Measurements from ENCODE around the gene SDK2. TPM values are rescaled to one million over a fixed set of nuclear protein-coding genes. Genes with fewer than 3 reads are reported as not detected.
"Not testable (repeated sequence)": the region's sequence is repeated elsewhere in the genome, so short reads cannot be mapped to it uniquely, and the experiment has no call there.

The SDK2 gene
- polyA plus RNA-seq, 1 donor from 2014 or later = 3.3 TPM

DNA sequence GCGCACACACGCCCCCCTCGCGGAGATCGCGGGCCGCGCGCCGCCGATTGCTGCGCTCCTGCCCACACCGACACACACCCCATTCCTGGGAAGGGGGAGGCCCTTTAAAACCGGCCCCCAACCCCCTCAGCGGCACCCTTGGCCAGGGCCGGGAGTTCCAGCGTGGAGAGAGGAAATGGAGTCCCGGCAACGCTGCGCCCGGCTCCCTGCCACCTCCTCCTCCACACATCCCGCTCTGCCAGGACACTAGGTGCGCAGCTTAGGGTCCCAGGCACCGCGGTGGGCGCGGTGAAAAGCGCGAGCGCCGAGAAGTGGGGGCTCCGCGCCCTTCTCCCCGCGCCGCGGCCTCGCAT lies 332.8 kb downstream of the SDK2 start:
- H3K27ac Mint-ChIP-seq = peak overlapping the region; percentile 40 to 80 (median 80)
- H3K4me1 Mint-ChIP-seq = peaks cover 6 to 14% (median 12%) of the 10 kb centered on the region in 3 donors
- H3K36me3 Mint-ChIP-seq = no peaks in the 10 kb centered on the region
- H3K27me3 Mint-ChIP-seq = peaks cover 7% of the 10 kb centered on the region
- H3K4me3 Mint-ChIP-seq = peak overlapping the region; percentile 85 to 94 (median 92)
- H3K9me3 Mint-ChIP-seq = peaks cover 0 to 2% (median 0%) of the 10 kb centered on the region in 3 donors

DNA sequence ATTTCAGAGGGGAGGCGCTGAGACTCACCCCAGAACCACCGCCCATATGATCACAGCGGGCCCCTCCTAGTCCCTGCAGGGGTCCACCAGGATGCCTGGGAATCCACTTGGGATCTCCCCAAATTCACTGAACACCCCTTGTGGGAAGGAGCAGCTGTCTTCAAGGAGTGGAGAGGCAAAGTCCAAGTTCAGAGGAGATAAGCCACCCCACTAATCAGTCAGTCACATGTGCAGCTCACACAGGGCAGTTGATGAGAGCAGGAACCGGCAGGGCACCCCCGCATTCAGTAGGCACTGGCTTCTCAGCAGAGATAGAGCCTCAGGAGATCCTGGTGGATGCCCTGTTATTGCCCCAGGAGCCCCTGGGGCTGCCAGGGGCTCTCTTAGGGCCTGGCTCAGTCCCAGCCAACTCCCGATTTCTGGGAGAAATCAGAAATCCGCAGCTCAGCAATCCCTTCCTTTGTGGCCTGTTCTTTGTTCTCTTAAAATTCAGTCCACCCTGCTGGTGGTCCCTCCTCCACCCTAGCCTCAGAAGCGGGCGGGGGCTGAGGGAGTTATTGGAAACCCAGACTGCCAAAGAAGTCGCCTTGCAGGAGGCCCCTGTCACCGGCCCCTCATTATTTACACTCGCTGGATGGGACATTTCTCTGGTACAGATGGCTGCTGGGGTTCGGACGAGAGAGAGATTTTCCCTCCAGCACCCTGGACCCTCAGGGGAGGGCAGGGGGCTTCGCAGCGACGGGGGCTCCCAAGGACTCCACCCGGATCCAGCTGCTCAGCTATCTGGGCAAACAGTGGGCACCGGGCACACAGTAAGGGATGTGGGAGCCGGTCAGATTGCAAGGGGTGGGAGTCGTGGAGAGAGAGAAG lies 334.3 kb downstream of the SDK2 start:
- peak overlapping the region; percentile 53 to 80 (median 80) for H3K27ac Mint-ChIP-seq
- H3K9me3 Mint-ChIP-seq = peaks cover 0 to 2% (median 0%) of the 10 kb centered on the region in 3 donors
- H3K27me3 Mint-ChIP-seq = peaks cover 9% of the 10 kb centered on the region
- H3K36me3 Mint-ChIP-seq = no peaks in the 10 kb centered on the region
- H3K4me3 Mint-ChIP-seq = peak overlapping the region; percentile 76 to 92 (median 87)
- H3K4me1 Mint-ChIP-seq = peaks cover 7 to 14% (median 10%) of the 10 kb centered on the region in 3 donors

DNA sequence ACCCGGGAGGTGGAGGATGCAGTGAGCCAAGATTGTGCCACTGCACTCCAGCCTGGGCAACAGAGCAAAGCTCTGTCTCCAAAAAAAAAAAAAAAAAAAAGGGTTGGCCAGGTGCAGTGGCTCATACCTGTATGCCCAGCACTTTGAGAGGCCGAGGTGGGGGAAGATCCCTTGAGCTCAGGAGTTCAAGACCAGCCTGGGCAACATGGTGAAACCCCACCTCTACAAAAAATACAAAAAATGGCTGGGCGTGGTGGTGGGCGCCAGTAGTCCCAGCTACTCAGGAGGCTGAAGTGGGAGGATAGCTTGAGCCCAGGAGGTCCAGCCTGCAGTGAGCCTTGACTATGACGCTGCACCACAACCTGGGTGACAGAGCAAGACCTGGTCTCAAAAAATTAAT lies 335.3 kb downstream of the SDK2 start:
- not testable (repeated sequence) for H3K9me3 Mint-ChIP-seq, H3K27ac Mint-ChIP-seq, H3K36me3 Mint-ChIP-seq
- Mint-ChIP-seq H3K4me3 (peak overlapping the region in 1 of 4 donors; percentile 90), H3K27me3 (peaks cover 11% of the 10 kb centered on the region), H3K4me1 (peaks cover 8 to 12% (median 9%) of the 10 kb centered on the region in 3 donors)

DNA sequence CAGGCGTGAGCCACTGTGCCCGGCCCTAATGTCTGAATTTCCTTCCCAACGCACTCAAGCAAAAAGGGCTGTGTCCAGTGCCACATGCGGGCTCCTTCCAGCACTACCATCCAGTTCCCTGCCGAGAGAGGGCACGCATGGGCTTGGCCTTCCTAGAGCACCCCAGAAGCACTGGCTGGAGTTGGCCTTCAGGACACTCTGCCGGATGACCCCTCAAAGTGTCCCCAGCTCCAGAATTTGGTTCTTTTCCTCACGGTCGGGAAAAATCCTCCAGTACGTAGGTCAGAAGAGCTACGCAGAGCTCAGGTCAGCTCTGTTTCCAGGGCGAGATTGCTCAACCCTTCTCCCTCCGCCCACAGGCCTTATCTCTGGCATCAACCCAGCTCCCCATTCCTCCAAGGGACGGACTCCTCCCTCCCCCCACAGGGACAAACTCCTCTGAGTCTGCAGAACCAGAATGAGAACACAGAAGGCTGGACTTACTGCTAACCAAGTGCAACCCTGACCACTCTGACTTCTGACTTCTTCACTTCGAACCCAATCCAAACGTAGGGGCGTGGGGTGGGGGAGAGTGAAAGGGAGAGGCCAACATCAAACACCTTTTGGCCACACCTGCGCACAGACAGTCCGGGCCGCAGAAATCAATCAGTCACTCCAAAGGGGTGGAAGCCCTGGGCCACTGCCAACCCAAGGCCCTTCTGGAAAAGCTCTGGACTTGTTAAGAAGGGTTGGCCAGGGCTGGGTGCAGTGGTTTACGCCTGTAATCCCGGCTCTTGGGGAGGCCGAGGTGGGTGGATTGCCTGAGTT lies 336.0 kb downstream of the SDK2 start:
- peaks cover 8 to 10% (median 9%) of the 10 kb centered on the region in 3 donors for H3K4me1 Mint-ChIP-seq

DNA sequence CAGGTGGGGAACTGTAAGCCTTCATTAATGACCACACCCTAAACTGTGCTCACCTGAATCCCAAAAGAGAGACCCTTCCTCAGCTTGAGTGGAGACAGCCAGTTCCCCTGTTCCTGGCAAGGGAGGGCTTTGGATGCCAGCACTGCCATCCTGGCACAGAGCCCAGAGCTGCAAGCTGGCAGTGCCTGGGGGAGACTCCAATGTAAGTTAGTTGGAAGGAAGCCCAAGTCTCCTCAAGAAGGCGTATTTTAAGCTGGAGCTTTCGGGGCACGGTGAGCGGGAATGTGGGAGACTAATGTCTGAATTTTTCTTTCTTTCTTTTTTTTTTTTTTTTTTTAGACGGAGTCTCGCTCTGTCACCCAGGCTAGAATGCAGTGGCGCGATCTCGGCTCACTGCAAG lies 337.1 kb downstream of the SDK2 start:
- Mint-ChIP-seq H3K4me3 (no peak overlapping the region), H3K27me3 (peaks cover 11% of the 10 kb centered on the region), H3K27ac (no peak overlapping the region), H3K36me3 (peaks cover under 1% of the 10 kb centered on the region), H3K9me3 (peaks cover 0 to 2% (median 0%) of the 10 kb centered on the region in 3 donors), H3K4me1 (peaks cover 8 to 10% (median 9%) of the 10 kb centered on the region in 3 donors)

More for the DNA sequence above, 336.0 kb downstream of the SDK2 start:
- Mint-ChIP-seq H3K27ac (no peak overlapping the region), H3K9me3 (peaks cover 0 to 2% (median 0%) of the 10 kb centered on the region in 3 donors), H3K27me3 (peaks cover 11% of the 10 kb centered on the region), H3K4me3 (peak overlapping the region in 1 of 4 donors; percentile 68), H3K36me3 (no peaks in the 10 kb centered on the region)

DNA sequence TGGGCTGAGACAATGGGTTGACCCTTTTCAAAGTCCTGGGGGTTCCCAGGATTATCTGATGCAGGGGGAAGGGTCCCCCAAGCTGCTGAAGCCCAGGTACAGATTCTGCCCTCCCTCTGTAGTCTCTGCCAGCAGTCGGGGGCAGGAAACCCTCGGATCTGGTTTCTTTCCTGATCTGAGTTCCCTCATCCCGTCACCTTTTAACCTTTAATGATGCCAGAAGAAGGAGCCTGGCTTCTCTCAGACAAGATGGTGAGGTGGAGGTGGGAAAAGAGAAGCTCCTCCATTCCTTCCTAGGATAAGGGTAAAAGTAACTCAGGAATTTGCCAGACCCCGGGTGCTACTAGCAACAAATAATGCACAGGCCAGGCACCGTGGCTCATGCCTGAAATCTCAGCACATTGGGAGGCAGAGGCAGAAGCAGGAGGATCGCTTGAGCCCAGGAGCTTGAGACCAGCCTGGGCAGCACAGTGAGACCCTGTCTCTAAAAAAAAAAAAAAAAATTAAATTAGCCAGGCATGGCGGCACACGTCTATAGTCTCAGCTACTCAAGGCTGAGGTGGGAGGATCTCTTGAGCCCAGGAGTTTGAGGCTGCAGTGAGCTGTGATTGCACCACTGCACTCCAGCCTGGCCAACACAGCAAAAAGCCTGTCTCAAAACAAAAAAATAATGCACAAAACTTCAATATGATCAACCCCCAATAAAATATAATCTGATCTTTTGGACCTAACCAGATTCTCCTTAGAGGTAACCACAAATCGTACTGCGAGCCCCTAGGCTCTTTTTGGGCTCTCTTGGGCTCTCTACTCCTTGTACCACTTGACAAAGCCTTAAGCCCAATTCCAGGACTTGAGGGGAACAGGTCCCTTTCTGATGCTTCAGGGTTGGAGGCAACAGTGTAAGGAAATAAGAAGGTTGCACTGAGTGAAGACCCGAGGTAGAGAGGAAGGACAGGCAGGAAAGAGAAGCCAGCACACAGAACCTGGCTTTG lies 338.1 kb downstream of the SDK2 start:
- Mint-ChIP-seq H3K9me3 (peaks cover 0 to 2% (median 0%) of the 10 kb centered on the region in 3 donors), H3K4me1 (peaks cover 8 to 10% (median 9%) of the 10 kb centered on the region in 3 donors), H3K4me3 (peak overlapping the region in 1 of 4 donors; percentile 55), H3K36me3 (peaks cover 2% of the 10 kb centered on the region), H3K27me3 (peaks cover 11% of the 10 kb centered on the region), H3K27ac (no peak overlapping the region)

DNA sequence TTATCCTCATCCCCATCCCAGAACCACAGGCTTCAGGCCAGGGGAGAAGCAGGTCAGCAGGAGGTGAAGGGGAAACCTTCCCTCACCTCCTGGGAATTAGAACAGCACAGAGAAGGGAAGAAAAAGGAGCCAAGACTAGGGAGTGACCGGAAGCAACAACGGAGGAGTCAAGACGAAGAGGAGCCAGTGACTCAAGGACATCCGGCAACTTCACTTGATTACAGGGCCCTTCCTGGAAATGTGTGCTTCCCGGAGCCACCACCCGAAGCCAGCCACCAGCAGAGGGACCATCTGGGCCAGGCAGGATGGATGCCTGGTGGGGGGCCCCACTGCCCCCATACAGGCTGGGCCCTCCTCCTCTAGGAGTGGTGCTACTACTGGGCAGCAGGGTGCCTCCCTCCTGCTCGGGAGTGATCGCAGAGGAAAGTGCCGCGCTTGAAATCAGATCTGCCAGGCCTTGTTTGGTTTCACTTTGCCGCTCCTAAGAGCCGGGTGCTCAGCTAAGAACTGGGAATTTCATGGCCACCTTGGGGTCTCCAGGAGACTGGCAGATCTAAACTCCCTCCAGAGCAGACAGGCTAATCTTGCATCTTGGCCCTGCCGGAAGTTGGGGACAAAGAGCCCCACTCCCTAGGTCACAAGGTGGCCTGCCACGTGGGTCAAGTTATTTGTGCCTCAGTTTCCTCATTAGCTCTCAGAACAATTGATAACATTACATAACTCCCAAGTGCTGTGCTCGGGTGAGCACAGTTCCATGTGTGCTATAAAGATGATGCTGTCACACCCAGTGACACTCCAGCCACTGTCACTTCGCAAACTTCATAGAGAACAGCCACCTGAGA lies 339.1 kb downstream of the SDK2 start:
- H3K27ac Mint-ChIP-seq = no peak overlapping the region
- H3K27me3 Mint-ChIP-seq = peaks cover 11% of the 10 kb centered on the region
- peaks cover 2% of the 10 kb centered on the region for H3K36me3 Mint-ChIP-seq
- peak overlapping the region in 2 of 4 donors; percentile 26 to 33 for H3K4me3 Mint-ChIP-seq
- peaks cover 0 to 2% (median 0%) of the 10 kb centered on the region in 3 donors for H3K9me3 Mint-ChIP-seq
- peaks cover 6 to 8% (median 6%) of the 10 kb centered on the region in 3 donors for H3K4me1 Mint-ChIP-seq

DNA sequence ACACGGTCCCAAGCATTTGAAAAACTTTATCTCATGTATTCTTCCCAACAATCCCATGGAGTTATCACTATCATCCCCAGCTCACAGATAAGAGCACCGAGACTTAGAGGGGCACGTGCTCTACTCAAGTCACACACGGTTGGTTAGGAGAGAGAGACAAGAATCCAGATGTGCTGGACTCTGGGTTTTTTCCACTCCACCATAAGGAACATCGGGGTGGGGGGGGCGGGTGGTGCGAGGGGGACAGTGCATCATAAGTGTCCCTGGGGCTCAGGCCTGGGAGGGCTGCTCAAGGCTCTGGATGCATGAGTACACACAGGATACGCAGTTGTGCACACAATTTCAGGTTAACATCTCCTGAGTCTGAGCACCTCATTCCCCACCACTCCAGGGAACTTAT lies 339.8 kb downstream of the SDK2 start:
- Mint-ChIP-seq H3K27ac (no peak overlapping the region), H3K9me3 (no peaks in the 10 kb centered on the region), H3K27me3 (peaks cover 8% of the 10 kb centered on the region), H3K36me3 (peaks cover 2% of the 10 kb centered on the region), H3K4me3 (no peak overlapping the region), H3K4me1 (peaks cover 0 to 5% (median 3%) of the 10 kb centered on the region in 3 donors)

DNA sequence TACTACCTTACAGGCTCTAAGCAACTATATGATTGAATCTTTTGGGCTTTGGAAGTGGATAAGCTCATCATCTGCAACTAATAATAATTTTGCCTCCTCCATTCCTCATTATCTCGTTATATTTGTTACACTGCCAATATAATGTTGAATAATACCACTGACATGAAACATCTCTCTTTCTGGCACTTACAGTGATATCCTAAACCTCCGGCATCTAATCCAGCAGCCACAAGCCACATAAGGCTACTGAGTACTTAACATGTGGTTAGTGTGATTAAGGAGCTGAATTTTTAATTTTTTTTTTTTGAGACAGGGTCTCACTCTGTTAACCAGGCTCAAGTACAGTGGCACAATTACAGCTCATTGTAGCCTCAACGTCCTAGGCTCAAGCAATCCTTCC lies 342.1 kb downstream of the SDK2 start:
- no peaks in the 10 kb centered on the region for H3K9me3 Mint-ChIP-seq
- peaks cover 7% of the 10 kb centered on the region for H3K27me3 Mint-ChIP-seq
- peaks cover 2% of the 10 kb centered on the region for H3K36me3 Mint-ChIP-seq
- H3K4me1 Mint-ChIP-seq = peaks cover 0 to 7% (median 3%) of the 10 kb centered on the region in 3 donors
- H3K4me3 Mint-ChIP-seq = no peak overlapping the region
- no peak overlapping the region for H3K27ac Mint-ChIP-seq

DNA sequence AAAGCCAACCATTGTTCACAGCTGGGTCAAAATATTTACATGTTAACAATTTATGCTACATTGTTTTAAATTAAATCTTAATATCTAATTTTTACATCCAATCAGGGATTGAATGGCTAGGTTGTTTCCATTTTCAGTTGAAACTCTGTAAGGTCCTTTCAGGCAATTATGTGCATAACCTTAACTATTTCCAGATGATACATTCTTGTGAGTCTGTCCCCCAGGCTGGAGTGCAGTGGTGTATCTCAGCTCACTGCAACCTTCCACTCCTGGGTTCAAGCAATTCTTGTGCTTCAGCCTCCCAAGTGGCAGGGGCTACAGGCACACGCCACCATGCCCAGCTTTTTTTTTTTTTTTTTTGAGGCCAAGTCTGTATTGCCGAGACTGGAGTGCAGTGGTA lies 342.9 kb downstream of the SDK2 start:
- Mint-ChIP-seq H3K9me3 (no peaks in the 10 kb centered on the region), H3K36me3 (peaks cover 2% of the 10 kb centered on the region), H3K27ac (no peak overlapping the region), H3K4me1 (peaks cover 0 to 7% (median 3%) of the 10 kb centered on the region in 3 donors), H3K4me3 (no peak overlapping the region), H3K27me3 (peaks cover 6% of the 10 kb centered on the region)

DNA sequence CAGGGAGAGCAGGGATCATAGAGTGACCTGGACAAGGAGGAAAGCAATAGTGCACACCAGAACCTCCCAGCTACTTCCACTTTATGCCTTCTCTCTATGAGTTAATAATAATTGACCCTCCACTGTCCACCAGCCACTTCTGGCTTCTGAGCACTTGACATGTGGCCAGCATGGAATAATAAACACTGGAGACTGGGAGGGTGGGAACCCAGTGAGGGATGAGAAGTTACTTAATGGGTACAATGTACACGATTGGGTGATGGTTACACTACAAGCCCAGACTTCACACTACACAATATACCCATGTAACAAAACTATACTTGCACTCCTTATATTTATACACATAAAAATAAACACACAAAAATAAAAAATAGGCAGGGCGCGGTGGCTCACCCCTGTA lies 343.9 kb downstream of the SDK2 start:
- H3K4me3 Mint-ChIP-seq = no peak overlapping the region
- peaks cover 6% of the 10 kb centered on the region for H3K27me3 Mint-ChIP-seq
- peaks cover 0 to 5% (median 2%) of the 10 kb centered on the region in 3 donors for H3K4me1 Mint-ChIP-seq
- H3K36me3 Mint-ChIP-seq = peaks cover 2% of the 10 kb centered on the region
- no peak overlapping the region for H3K27ac Mint-ChIP-seq
- no peaks in the 10 kb centered on the region for H3K9me3 Mint-ChIP-seq

DNA sequence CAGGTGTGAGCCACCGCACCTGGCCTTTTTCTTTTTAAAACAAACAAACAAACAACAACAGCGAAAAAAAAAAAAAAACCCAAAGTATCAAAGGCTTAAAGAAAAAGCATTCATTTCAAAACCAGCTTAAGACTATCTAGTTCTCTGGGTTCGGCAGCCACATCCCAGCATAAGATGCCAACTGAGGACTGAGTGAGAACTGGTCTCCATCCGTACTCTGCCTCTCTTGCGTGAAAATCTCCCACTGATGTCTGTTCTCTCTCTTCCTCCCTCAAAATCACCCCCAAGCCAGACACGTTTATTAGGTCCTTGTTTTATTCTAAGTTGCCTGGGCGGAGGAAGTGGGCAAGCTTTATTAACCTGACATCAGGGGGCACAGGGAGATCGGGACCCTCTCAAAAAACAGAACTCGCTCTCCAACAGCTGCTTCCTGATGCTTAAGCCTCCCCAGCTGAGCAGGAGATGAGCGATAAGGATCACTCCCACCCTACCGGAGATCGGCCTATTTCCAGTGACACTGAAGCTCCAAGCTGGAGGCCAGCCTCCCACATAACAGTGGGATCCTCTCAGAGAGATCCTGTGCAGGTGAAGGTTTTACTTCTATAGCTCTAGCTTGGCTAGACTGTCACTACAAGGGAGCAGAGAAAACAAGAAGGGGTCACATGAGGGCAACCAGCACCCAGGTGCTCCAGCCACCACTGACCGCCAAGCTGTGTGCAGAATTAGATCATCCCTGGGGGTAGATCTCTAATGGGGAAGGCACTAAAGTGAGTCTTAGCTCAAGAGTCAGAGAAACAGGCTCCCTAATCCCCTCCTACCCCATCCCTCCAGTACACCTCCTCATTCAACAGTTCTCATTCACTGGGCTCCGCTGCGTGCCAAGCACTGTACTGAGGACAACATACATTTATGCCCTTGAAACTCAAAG lies 346.0 kb downstream of the SDK2 start:
- Mint-ChIP-seq H3K27ac (no peak overlapping the region), H3K36me3 (peaks cover 2% of the 10 kb centered on the region), H3K4me3 (no peak overlapping the region), H3K27me3 (peaks cover 6% of the 10 kb centered on the region), H3K9me3 (no peaks in the 10 kb centered on the region), H3K4me1 (peaks cover 0 to 3% (median 2%) of the 10 kb centered on the region in 3 donors)

DNA sequence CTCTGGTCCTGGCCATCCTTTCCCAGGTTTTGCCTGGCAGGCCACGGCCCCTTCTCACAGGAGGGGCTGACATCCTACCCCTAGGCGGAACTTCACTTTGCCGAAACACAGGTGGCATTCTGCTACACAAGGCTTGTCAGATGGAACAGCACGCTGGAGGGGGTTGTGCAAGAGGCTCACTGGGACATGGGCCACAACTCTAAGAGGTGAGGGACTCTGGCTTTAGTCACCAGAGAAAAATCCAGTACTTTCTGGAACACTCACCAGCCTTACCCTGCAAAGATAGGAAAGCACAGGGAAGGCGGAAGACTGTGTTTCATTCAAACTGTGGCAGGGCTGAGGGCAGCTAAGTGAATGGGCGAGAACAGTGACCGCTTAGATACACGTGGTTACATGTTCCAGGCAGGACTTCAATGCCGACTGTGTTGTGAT lies 350.7 kb downstream of the SDK2 start:
- Mint-ChIP-seq H3K4me3 (no peak overlapping the region), H3K9me3 (no peaks in the 10 kb centered on the region), H3K36me3 (no peaks in the 10 kb centered on the region), H3K4me1 (peaks cover 5 to 15% (median 10%) of the 10 kb centered on the region in 3 donors), H3K27me3 (peaks cover 11% of the 10 kb centered on the region), H3K27ac (no peak overlapping the region)
